Vagina (tissue), 2 donors: Measurements from ENCODE around the gene TCP11L2. TPM values are rescaled to one million over a fixed set of nuclear protein-coding genes. Genes with fewer than 3 reads are reported as not detected.

Experiments
- DNase-seq, 2 donors: peaks; one replicate each; pipeline ENCODE4 v3.0.0-alpha.2; 2017; ENCODE audit errors: extremely low spot score in 2 of 2
- H3K27ac ChIP-seq: fragments of 200-600 bp; sonication (generic); one replicate; pipeline ENCODE4 v1.5.1; 2019
- H3K27me3 ChIP-seq: fragments of 200-600 bp; sonication (generic); one replicate; pipeline ENCODE4 v1.5.1; 2019
- H3K36me3 ChIP-seq, 2 donors: fragments of 200-600 bp; sonication (generic); one replicate each; pipeline ENCODE4 v1.5.1; 2017 to 2019
- H3K4me1 ChIP-seq: fragments of 200-600 bp; sonication (generic); one replicate; pipeline ENCODE4 v1.5.1; 2019
- H3K4me3 ChIP-seq, 2 donors: fragments of 200-600 bp; sonication (generic); 1 replicate in 1 of 2; 2 replicates in 1 of 2; pipeline ENCODE4 v1.5.1; 2016 to 2019
- H3K9me3 ChIP-seq: fragments of 200-600 bp; sonication (generic); one replicate; pipeline ENCODE4 v1.5.1; 2019
- POLR2A ChIP-seq, 2 donors: fragments of 450-650 bp; IDR thresholded peaks; one replicate each; pipeline ENCODE4 v1.6.1; 2017; ENCODE audit warnings: antibody characterized with exemption in 2 of 2, mild to moderate bottlenecking in 2 of 2, moderate library complexity in 2 of 2
- POLR2AphosphoS5 ChIP-seq, 2 donors: sonication (generic); formaldehyde crosslinking; IDR thresholded peaks; one replicate each; pipeline ENCODE4 v1.9.0; 2017; ENCODE audit warnings: antibody characterized with exemption in 2 of 2, mild to moderate bottlenecking in 2 of 2, low read depth in 1 of 2; ENCODE audit not compliant: insufficient read depth in 1 of 2
- intact Hi-C: fragments of 100-400 bp; cut with DNase I; formaldehyde crosslinking; loops from one replicate; pipeline ENCODE4 v1.15.1; 2023
- total RNA-seq: library from RNA; depleted of rRNA; stranded (reverse); fragments of >200 nt; gene quantifications from one replicate; pipeline ENCODE4 v1.2.3, GENCODE V29; 2016
- TF ChIP-seq, protein P1 (sequence below), 3 experiments: fragments of 450-650 bp in 2 of 3; fragments of 200-600 bp in 1 of 3; sonication (generic) in 1 of 3; IDR thresholded peaks; one replicate each; pipeline ENCODE4 v1.5.1; 2017 to 2019; ENCODE audit warnings: antibody characterized with exemption in 3 of 3, mild to moderate bottlenecking in 2 of 3, moderate library complexity in 2 of 3

The TCP11L2 gene
- total RNA-seq, 1 donor from 2014 or later, result 47.1 TPM

- intact Hi-C loops, result no loop called here
- no peaks in the 10 kb centered on the region for H3K36me3 ChIP-seq
- no peaks in the 10 kb centered on the region for H3K27me3 ChIP-seq
- no peak for TF ChIP-seq POLR2A (IDR thresholded peaks at IDR 0.05)
- no peak for TF ChIP-seq POLR2AphosphoS5 (IDR thresholded peaks at IDR 0.05; ENCODE audit: insufficient read depth in 1 of 2, low read depth in 1 of 2)
- TF ChIP-seq, protein P1, sequence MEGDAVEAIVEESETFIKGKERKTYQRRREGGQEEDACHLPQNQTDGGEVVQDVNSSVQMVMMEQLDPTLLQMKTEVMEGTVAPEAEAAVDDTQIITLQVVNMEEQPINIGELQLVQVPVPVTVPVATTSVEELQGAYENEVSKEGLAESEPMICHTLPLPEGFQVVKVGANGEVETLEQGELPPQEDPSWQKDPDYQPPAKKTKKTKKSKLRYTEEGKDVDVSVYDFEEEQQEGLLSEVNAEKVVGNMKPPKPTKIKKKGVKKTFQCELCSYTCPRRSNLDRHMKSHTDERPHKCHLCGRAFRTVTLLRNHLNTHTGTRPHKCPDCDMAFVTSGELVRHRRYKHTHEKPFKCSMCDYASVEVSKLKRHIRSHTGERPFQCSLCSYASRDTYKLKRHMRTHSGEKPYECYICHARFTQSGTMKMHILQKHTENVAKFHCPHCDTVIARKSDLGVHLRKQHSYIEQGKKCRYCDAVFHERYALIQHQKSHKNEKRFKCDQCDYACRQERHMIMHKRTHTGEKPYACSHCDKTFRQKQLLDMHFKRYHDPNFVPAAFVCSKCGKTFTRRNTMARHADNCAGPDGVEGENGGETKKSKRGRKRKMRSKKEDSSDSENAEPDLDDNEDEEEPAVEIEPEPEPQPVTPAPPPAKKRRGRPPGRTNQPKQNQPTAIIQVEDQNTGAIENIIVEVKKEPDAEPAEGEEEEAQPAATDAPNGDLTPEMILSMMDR (IDR thresholded peaks at IDR 0.05), result no peak
- H3K27ac ChIP-seq, result no peak overlapping the region
- H3K4me1 ChIP-seq, result peaks cover 85% of the 10 kb centered on the region
- no peaks in the 10 kb centered on the region for H3K9me3 ChIP-seq
- no peak for DNase-seq
- H3K4me3 ChIP-seq, result no peak overlapping the region
Measured at GRCh38 chr12:106305376-106305775, 2.8 kb downstream of the TCP11L2 start.

- peaks cover 82% of the 10 kb centered on the region for H3K4me1 ChIP-seq
- no peak for TF ChIP-seq POLR2AphosphoS5 (IDR thresholded peaks at IDR 0.05; ENCODE audit: insufficient read depth in 1 of 2, low read depth in 1 of 2)
- TF ChIP-seq POLR2A (IDR thresholded peaks at IDR 0.05), result no peak
- TF ChIP-seq, protein P1 (IDR thresholded peaks at IDR 0.05), result no peak
- H3K4me3 ChIP-seq, result no peak overlapping the region
- no peak overlapping the region for H3K27ac ChIP-seq
- DNase-seq, result no peak
- intact Hi-C loops, result no loop called here
- peaks cover 0 to 7% of the 10 kb centered on the region in 2 donors for H3K36me3 ChIP-seq
- H3K9me3 ChIP-seq, result no peaks in the 10 kb centered on the region
- H3K27me3 ChIP-seq, result no peaks in the 10 kb centered on the region
Measured at GRCh38 chr12:106307181-106307580, 4.6 kb downstream of the TCP11L2 start.

DNA sequence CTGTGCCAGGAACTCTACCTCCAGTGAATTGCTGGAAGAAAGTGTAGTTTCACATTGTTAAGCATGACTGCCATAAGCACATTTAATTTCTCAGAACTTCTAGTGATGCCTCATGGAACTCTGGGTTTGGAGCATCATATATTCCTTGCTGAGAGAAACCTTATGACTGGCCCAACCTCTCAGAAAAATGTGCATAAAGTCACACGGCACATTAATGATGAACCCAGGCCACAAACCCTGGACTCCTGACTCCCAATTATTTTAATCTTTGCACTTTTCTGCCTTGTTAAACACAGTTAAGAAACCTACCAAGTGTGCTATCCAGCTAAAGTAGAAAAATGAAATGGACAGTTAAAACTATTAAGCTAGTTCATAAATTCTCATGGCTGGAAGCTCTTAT, 5.6 kb downstream of the TCP11L2 start:
- H3K36me3 ChIP-seq, result peaks cover 0 to 12% of the 10 kb centered on the region in 2 donors
- TF ChIP-seq, protein P1 (IDR thresholded peaks at IDR 0.05), result no peak
- TF ChIP-seq POLR2AphosphoS5 (IDR thresholded peaks at IDR 0.05; ENCODE audit: insufficient read depth in 1 of 2, low read depth in 1 of 2), result no peak
- no peak for TF ChIP-seq POLR2A (IDR thresholded peaks at IDR 0.05)
- H3K27ac ChIP-seq, result no peak overlapping the region
- H3K27me3 ChIP-seq, result no peaks in the 10 kb centered on the region
- peaks cover 82% of the 10 kb centered on the region for H3K4me1 ChIP-seq
- no peak overlapping the region for H3K4me3 ChIP-seq
- H3K9me3 ChIP-seq, result no peaks in the 10 kb centered on the region
- intact Hi-C loops, result no loop called here
- DNase-seq, result no peak

DNA sequence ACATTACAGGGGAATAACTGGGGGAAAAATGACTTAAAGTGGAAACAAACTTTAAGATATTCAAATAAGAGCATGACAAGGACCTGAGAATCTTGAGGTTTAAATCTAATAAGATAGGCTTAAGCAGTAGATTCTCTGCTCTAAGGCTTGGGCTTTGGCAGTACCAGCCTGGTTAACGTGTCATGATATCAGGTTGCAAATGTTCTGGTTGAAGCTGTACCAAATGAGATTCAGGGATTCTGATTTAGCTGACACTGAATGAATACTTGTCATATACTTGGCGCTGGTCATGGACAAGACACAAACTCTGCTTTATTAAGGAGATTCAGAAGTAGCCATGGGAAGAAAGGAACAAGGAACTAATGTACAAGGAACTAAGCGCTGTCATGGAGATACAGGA, 6.1 kb downstream of the TCP11L2 start:
- DNase-seq, result no peak
- H3K36me3 ChIP-seq, result peaks cover 0 to 12% of the 10 kb centered on the region in 2 donors
- intact Hi-C loops, result no loop called here
- no peak overlapping the region for H3K4me3 ChIP-seq
- no peaks in the 10 kb centered on the region for H3K27me3 ChIP-seq
- no peaks in the 10 kb centered on the region for H3K9me3 ChIP-seq
- H3K27ac ChIP-seq, result no peak overlapping the region
- peaks cover 79% of the 10 kb centered on the region for H3K4me1 ChIP-seq
- TF ChIP-seq POLR2AphosphoS5 (IDR thresholded peaks at IDR 0.05; ENCODE audit: insufficient read depth in 1 of 2, low read depth in 1 of 2) (no peak), POLR2A (IDR thresholded peaks at IDR 0.05) (no peak)
- TF ChIP-seq, protein P1 (IDR thresholded peaks at IDR 0.05), result no peak

- Histone ChIP-seq H3K27me3 (no peaks in the 10 kb centered on the region), H3K9me3 (no peaks in the 10 kb centered on the region), H3K36me3 (peaks cover 0 to 20% of the 10 kb centered on the region in 2 donors), H3K27ac (no peak overlapping the region), H3K4me1 (peaks cover 66% of the 10 kb centered on the region), H3K4me3 (no peak overlapping the region)
- intact Hi-C loops, result no loop called here
- no peak for DNase-seq
- TF ChIP-seq POLR2A (IDR thresholded peaks at IDR 0.05), result no peak
- no peak for TF ChIP-seq POLR2AphosphoS5 (IDR thresholded peaks at IDR 0.05; ENCODE audit: insufficient read depth in 1 of 2, low read depth in 1 of 2)
- TF ChIP-seq, protein P1 (IDR thresholded peaks at IDR 0.05), result no peak
Measured at GRCh38 chr12:106309671-106310505, 7.4 kb downstream of the TCP11L2 start.
